Muscle of arm (tissue), 12 donors: ENCODE measurements around the gene CPA2. TPM values are rescaled to one million over a fixed set of nuclear protein-coding genes. Genes with fewer than 3 reads are reported as not detected.
"Not testable (repeated sequence)": the region's sequence is repeated elsewhere in the genome, so short reads cannot be mapped to it uniquely, and the experiment has no call there.

Experiments used
- DNase-seq: peaks from one replicate; pipeline ENCODE4 v3.0.0-alpha.2; 2013
- polyA plus RNA-seq, 12 donors: library from polyadenylated mRNA; unstranded; fragments of 120-200 nt; gene quantifications; one replicate each; pipeline ENCODE4 v1.2.1, GENCODE V29; 2013; ENCODE audit not compliant: insufficient read length in 12 of 12

CPA2 gene
- polyA plus RNA-seq, 12 donors = 0.44 to 0.98 (median 0.52) TPM; not detected in 2

DNA sequence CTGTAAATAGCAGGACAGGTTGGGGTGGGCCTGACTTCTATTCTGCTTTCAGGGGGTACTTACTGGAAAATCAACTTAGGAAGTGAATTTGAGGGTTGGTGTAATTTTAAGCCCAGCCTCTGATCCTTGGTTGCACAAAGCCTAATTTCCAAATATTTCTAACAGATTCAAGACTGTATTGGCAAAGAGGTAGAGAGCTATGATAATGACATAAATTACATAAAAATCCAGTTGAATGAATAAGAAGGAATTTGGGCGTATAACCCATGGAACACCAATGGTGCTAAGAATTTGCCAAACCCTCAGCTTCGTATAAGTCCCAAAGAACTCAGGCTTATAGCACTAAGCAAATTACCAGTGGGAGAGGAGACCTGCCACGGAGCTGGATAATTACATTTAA lies 38.2 kb downstream of the CPA2 start:
- DNase-seq = no peak

DNA sequence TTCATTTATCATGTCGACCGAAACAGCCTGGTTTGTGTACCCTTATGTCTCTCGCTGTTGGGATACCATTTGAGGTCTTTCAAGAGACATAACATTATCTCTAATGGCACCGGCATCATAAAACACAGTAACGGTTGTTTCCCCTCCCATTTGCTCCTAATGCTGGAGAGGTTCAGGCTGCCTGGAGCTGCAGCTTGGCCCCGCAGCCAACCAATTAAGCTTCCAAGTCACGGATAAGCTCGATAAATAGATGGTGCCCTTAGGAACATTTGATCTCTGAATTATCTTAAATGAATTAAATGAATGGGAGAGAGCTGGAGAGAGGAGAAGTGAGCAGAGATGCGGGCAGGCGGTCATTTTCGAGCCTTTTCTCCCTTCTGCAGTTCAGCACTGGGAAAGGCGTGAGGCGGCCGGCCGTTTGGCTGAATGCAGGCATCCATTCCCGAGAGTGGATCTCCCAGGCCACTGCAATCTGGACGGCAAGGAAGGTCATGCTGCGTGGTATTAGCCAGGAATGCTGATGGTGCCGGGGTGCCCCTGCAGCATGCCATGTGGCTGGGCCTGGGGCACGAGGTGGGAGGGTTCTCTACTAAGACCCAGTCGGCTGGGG lies 38.9 kb downstream of the CPA2 start:
- no peak for DNase-seq

DNA sequence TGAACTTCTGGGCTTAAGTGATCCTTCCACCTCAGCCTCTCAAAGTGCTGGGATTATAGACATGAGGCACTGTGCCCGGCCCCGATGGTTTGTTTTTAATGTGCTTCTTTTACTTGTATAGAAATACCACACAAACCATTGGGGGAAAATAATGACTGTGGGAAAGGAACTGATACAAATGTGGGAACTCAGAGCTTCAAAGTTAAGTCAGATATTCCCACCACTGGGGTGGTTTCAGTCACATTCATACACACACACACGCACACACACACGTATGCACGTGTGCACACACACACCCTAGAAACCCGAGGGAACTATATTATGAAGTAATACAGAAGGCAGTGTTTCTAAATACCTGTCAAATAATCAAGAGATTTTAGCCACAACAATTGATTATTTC lies 43.3 kb downstream of the CPA2 start:
- DNase-seq = no peak

DNA sequence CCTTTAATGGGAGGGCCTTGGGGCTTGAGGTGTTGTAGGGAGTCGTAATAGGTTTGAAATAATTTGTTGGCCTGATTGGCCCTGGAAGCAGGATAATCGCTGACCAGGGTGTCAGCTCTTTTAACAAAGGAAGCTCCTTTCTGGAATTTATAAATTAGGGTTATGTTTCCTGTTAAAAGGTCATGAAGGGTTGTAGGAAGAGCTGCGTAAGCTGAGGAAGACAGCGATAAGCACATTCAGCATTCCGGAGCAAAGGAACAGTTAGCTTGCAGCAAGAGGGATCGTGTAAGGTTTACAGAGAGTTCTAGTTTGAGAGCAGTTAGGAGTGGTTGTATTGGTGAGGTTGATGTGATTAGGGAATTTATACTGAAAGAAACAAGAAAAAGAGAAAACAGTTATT lies 47.6 kb downstream of the CPA2 start:
- no peak for DNase-seq

DNA sequence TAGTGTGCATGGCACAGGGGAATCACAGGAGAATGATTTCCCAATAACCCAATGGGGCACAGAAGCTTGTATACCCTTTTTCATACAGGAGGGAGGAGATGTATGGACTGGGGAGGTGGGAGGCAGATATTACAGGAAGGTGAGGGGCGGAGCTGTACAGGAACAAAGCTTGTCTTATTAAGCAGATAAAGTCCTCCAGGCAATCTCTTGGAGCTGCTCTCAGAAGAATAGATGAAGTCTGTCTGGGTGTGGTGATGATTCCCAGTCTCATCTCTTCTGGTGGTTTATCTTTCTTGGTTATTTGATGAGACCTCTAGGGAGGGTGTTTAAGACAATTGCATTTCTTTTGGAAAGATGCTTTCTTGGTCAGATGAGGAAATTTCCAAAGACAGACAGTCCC lies 52.9 kb downstream of the CPA2 start:
- no peak for DNase-seq

DNA sequence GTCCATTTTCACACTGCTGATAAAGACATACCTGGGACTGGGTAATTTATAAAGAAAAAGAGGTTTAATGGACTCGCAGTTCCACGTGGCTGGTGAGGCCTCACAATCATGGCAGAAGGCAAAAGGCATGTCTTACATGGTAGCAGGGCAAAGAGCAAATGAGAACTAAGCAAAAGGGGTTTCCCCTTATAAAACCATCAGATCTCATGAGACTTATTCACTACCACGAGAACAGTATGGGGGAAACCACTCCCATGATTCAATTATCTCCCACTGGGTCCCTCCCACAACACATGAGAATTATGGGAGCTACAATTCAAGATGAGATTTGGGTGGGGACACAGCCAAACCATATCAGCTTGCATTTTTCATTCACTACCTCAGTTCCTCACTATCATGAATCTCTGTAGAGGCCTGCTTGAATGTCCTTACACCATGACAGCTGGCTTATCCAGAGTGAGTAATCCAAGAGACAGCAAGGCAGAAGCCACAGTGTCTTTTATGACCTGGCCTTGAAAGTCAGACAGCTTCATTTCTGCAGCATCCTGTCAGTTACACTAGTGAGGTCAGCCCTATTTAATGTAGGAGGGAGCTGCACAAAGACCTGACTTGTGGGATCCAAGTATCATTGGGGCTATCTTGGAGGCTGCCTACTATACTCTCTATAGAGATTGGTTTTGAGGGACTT lies 55.0 kb downstream of the CPA2 start:
- not testable (repeated sequence) for DNase-seq

DNA sequence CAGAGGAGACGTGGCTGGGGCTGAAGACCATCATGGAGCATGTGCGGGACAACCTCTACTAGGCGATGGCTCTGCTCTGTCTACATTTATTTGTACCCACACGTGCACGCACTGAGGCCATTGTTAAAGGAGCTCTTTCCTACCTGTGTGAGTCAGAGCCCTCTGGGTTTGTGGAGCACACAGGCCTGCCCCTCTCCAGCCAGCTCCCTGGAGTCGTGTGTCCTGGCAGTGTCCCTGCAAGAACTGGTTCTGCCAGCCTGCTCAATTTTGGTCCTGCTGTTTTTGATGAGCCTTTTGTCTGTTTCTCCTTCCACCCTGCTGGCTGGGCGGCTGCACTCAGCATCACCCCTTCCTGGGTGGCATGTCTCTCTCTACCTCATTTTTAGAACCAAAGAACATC lies 56.0 kb downstream of the CPA2 start:
- no peak for DNase-seq

DNA sequence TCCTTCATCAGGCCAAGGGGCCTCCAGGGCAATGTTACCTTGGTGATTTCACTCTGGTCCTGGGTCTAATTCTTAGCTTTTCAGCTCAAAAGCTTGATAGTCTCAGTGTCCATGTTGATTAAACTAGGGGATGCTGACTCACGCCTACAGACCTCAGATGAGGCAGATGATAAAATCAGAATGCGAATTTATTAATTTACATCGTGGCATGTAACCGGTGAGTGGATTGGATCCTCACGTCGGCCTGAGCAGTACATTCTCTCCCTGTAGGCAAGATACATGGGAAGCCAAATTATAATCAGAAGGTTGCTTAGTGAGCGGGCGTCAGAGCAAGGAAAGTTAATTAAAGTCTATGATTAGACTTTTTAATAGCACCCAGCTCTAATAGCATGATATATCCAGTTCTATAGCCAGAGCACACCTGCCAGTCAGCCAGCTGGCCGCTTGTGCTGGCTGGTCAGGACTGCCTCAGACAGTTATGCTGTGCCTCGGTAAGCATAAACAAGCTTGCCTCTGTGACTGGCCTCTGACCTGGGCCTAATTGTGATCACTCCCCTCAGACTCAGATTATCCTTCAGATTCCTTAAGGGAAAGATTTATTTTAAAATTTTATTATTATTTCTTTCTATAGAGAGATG lies 57.8 kb downstream of the CPA2 start:
- DNase-seq = no peak

DNA sequence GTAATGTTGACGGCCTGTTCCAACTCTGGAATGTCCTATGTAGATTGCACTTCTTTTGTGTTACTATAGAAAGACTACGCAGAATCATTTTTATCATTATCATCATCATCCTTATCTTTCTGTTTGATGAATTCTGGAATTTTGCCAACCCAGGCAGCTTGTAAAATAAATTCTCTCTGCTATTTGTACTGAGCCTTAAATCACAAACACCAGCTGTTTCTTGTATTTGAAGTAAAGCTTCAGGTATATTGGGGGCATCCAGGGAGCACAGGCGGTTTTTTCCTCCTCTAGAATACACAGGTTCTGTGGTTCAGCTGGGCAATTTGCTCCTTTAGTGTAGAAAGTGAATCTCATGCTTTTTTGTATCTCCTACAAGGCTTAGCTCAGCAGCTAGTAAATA lies 63.0 kb downstream of the CPA2 start:
- no peak for DNase-seq

DNA sequence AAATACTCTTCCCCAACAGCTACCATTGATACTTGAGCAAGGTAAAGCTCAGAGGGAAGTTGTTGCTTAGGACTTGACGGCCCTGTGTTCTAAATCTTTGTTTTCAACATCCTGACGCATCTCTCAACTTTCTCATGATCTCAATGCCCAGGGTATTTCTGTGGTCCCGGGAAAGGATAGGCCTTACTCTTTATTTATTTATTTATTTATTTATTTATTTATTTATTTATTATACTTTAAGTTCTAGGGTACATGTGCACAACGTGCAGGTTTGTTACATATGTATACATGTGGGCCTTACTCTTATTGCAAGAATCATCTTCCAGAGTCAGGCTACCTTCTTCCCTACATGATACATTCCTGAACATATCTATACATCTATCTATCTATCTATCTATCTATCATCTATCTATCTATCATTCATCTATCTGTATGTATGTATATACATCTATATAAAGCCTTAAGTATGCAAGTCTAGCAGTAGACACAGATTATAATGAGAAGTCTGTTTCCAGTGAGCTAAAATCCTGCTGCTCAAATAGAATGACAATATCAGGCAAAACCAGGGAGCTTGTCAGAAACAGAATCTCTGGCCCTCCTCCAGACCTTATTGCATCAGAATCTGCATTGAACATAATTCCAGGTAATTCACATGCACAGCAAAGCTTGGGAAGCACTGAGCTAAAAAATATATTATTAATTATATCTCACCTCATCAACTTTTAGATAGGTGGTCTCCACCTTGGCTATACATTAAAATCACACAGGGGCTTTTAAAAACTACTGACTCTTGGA lies 65.8 kb downstream of the CPA2 start:
- DNase-seq = no peak

DNA sequence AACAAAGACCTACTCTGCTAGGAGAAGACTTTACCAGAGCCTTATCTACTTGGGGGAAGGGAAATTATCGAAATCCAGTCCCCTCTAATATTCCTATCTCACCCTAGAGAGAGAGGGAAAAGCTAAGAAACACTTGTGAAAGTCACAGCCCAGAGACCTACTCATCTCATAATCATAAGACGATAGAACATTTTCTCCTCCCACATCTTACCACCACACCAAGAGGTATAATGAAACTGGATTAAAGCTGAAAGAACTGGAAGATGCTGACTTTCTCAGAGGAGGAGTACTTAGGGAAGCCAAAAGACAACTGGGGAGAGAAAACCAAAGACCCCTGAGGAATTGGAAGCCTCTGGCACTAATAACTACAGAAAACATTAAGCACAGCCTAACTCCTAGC lies 67.2 kb downstream of the CPA2 start:
- no peak for DNase-seq

DNA sequence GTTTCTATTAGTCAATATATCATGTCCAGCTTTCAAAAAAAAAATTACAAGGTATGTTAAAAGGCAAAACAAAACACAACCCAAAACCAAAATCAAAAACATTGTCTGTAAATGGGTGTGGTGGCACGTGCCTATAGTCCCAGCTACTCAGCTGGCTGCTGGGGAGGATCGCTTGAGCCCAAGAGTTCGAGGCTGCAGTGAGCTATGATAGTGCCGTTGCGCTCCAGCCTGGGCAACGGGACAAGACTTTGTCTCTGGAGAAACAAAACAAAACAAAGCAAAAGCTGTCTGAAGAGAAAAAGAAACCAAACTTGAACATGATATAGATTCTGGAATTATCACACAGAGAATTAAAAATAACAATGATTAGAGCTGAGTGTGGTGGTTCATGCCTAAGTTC lies 67.6 kb downstream of the CPA2 start:
- DNase-seq = peak; percentile 88

DNA sequence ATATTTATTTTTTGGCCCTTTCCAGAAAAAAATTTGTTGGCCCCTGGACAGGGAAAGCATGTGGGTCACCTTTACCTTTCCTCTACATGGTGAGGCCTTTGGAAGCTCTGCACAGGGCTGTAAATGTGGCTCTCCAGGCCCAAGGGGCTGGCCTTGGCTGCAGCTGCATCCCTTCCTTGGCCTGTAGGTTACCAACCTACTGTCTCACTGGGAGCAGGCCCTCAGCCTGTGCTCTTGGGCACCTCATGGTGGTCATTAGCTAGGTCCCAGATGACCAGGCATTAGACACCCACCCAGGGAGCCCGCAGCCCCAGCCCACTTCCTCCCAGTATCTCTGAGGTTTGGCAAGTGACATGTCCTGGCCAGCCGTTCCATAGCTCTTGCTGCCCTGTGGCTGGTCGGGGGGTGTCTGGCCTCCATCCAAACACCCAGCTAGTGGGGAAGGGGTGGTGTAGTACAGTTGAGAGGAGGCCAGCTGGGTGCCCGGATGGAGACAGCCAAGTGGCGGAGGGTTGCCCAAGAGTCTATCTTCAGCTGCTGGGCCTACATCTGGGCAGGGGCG lies 70.8 kb downstream of the CPA2 start:
- no peak for DNase-seq

DNA sequence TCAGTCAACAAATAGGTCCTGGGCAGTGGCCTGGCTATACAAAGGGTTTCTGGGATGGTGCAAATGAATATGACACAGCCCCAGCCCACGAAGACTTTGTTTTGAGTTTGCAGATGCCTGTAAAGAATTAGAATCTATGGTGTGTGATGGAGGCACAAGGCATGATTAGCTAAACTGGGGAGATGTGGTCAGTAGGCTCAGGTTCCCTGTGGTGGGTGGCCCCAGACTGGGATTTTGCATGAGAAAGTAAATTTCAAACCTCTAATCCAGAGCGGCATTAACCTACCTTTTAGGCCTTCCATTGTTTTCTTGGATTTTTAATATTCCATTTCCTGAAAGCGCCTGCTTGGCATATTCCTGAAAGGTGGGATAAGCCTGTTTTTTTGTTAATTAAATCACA lies 71.6 kb downstream of the CPA2 start:
- DNase-seq = no peak

Other genes starting within 250 kb of the CPA2 start
- gene ZC3HC1, start 215.5 kb upstream of the CPA2 start, polyA plus RNA-seq = 10 to 100 TPM in 11 of 12 donors, not detected in 1; 18.9 to 40.2 (median 27.1) TPM
- gene KLHDC10, start 196.3 kb upstream of the CPA2 start, polyA plus RNA-seq = 100 to 1,000 TPM in 1 of 12 donors, 10 to 100 TPM in 11; 36.4 to 107 (median 47.9) TPM
- gene TMEM209, start 61.5 kb upstream of the CPA2 start, polyA plus RNA-seq = 10 to 100 TPM in 11 of 12 donors, not detected in 1; 10.5 to 16.4 (median 11.7) TPM
- gene SSMEM1, start 59.0 kb upstream of the CPA2 start, polyA plus RNA-seq = not detected
- gene CPA4, start 26.3 kb downstream of the CPA2 start, polyA plus RNA-seq = 1 to 10 TPM in 10 of 12 donors, not detected in 2; 1.1 to 10.0 (median 2.1) TPM
- gene CPA5, start 78.0 kb downstream of the CPA2 start, polyA plus RNA-seq = 10 to 100 TPM in 2 of 12 donors, 1 to 10 TPM in 8, not detected in 2; 1.1 to 16.8 (median 2.1) TPM
- gene CPA1, start 113.6 kb downstream of the CPA2 start, polyA plus RNA-seq = 1 to 10 TPM in 10 of 12 donors, not detected in 2; 1.9 to 6.6 (median 4.4) TPM
- gene CEP41, start 174.2 kb downstream of the CPA2 start, polyA plus RNA-seq = 100 to 1,000 TPM in 1 of 12 donors, 10 to 100 TPM in 11; 20.4 to 234 (median 23.7) TPM
- 1,000 to 10,000 TPM in 3 of 12 donors, 100 to 1,000 TPM in 9; 480 to 1,336 (median 862) TPM for gene MEST, start 225.2 kb downstream of the CPA2 start, polyA plus RNA-seq